A549 (cell line): ENCODE measurements around the gene POU2F3. TPM values are rescaled to one million over a fixed set of nuclear protein-coding genes. Genes with fewer than 3 reads are reported as not detected.

Experiments
- ATAC-seq, 2 experiments: fragments of 200-7000 bp in 1 of 2; fragments of >200 bp in 1 of 2; cut with Nextera tagmentation in 1 of 2; cut with Tn5 transposase in 1 of 2; 3 replicates each; pipeline versions ENCODE4 v1.8.0 to v1.9.1; 2018 to 2020; ENCODE audit warnings: mild to moderate bottlenecking in 1 of 2, moderate library complexity in 1 of 2
- CTCF ChIA-PET: fragments of 300-600 bp; sonication (Branson Sonifier 250); formaldehyde crosslinking; extraction: SDS; loops from one replicate; lab custom pipeline; 2021; ENCODE audit warnings: antibody characterized with exemption, inconsistent platforms; lab: Yijun Ruan, JAX
- POLR2A ChIA-PET: fragments of 350-600 bp; formaldehyde crosslinking; extraction: SDS; loops from one replicate; lab custom pipeline; 2021; ENCODE audit warnings: antibody characterized with exemption, inconsistent platforms; lab: Yijun Ruan, JAX
- DNase-seq, 2 experiments: peaks; one replicate each; pipeline versions ENCODE4 v3.0.0 to v3.0.0-alpha.2; 2011 to 2016; ENCODE audit warnings: low read depth in 1 of 2, low spot score in 1 of 2
- FAIRE-seq: peaks from 2 replicates; lab custom pipeline; 2011; peaks lifted over from hg19 to GRCh38; lab: Jason Lieb, UNC
- H3K27ac ChIP-seq, 2 experiments: fragments of >200 bp; sonication (Bioruptor Twin); formaldehyde crosslinking; 3 replicates each; pipeline ENCODE4 v1.5.1; 2016 to 2017
- H3K4me1 ChIP-seq: fragments of >200 bp; sonication (Bioruptor Twin); formaldehyde crosslinking; 3 replicates; pipeline ENCODE4 v1.6.1; 2016
- H3K4me2 ChIP-seq: fragments of >200 bp; sonication (Bioruptor Twin); formaldehyde crosslinking; 3 replicates; pipeline ENCODE4 v1.6.1; 2016
- H3K4me3 ChIP-seq: fragments of >200 bp; sonication (Bioruptor Twin); formaldehyde crosslinking; 3 replicates; pipeline ENCODE4 v1.5.1; 2016
- H3K9me3 ChIP-seq: fragments of >200 bp; sonication (Bioruptor Twin); formaldehyde crosslinking; 3 replicates; pipeline ENCODE4 v1.6.1; 2016
- ATOH8 ChIP-seq: fragments of 250-450 bp; sonication (Bioruptor Pico); IDR thresholded peaks from 2 replicates; pipeline ENCODE4 v1.5.0; 2020; ENCODE audit warnings: low read depth, mild to moderate bottlenecking, moderate library complexity
- CHD2 ChIP-seq: fragments of 150-350 bp; IDR thresholded peaks from 2 replicates; pipeline ENCODE4 v1.6.1; 2014; ENCODE audit warnings: low read length; ENCODE audit not compliant: partially characterized antibody
- CHD4 ChIP-seq: fragments of 200-600 bp; sonication (generic); IDR thresholded peaks from 2 replicates; pipeline ENCODE4 v1.6.1; 2016; ENCODE audit warnings: antibody characterized with exemption, mild to moderate bottlenecking, borderline replicate concordance
- CTCF ChIP-seq: fragments of >200 bp; sonication (Bioruptor Twin); formaldehyde crosslinking; IDR thresholded peaks from 3 replicates; pipeline ENCODE4 v1.5.1; 2016
- FOSB ChIP-seq: fragments of 250-450 bp; sonication (Bioruptor Pico); IDR thresholded peaks from 2 replicates; pipeline ENCODE4 v1.5.0; 2020; ENCODE audit warnings: mild to moderate bottlenecking, moderate library complexity
- HES2 ChIP-seq: fragments of >200 bp; sonication (Bioruptor Twin); formaldehyde crosslinking; IDR thresholded peaks from 2 replicates; pipeline ENCODE4 v1.6.1; 2016
- HMGXB4 ChIP-seq: fragments of 250-450 bp; sonication (Bioruptor Pico); IDR thresholded peaks from 2 replicates; pipeline ENCODE4 v1.5.0; 2021; ENCODE audit warnings: mild to moderate bottlenecking, moderate library complexity, borderline replicate concordance
- HOXA7 ChIP-seq: fragments of 250-450 bp; sonication (Bioruptor Pico); IDR thresholded peaks from 2 replicates; pipeline ENCODE4 v1.5.0; 2020; ENCODE audit warnings: mild to moderate bottlenecking, moderate library complexity
- NPAS2 ChIP-seq: fragments of 250-450 bp; sonication (Bioruptor Pico); IDR thresholded peaks from 2 replicates; pipeline ENCODE4 v1.8.0; 2022; ENCODE audit warnings: mild to moderate bottlenecking, moderate library complexity, borderline replicate concordance
- POLR2AphosphoS2 ChIP-seq: conservative IDR thresholded peaks from 2 replicates; pipeline ENCODE4 v1.6.1; 2012; ENCODE audit warnings: low read length, improper control_type of control experiment, inconsistent platforms
- RARB ChIP-seq: fragments of 250-450 bp; sonication (Bioruptor Pico); IDR thresholded peaks from 2 replicates; pipeline ENCODE4 v1.8.0; 2021; ENCODE audit warnings: mild to moderate bottlenecking, moderate library complexity
- RNF2 ChIP-seq: fragments of 200-600 bp; sonication (generic); IDR thresholded peaks from 2 replicates; pipeline ENCODE4 v1.6.1; 2016; ENCODE audit warnings: low read depth, mild to moderate bottlenecking, antibody characterized with exemption, moderate library complexity, borderline replicate concordance
- SREBF2 ChIP-seq: fragments of 450-650 bp; IDR thresholded peaks from 2 replicates; pipeline ENCODE4 v1.6.1; 2014; ENCODE audit warnings: mild to moderate bottlenecking, moderate library complexity
- WGBS: methylation state at CpG from one replicate; pipeline ENCODE4 v1.1.6; 2017; ENCODE audit errors: missing lambda C conversion rate; 5-methylcytosine and 5-hydroxymethylcytosine counted together
- polyA plus RNA-seq, 4 experiments: library from polyadenylated mRNA; depleted of rRNA in 3 of 4; stranded (reverse); fragments of >200 nt; fragmentation: RNase III in 1 of 4; extraction: RNeasy Plus Mini Kit Qiagen cat#74134 plus additional on column Dnase treatment in 1 of 4; gene quantifications; 2 replicates in 3 of 4; 3 replicates in 1 of 4; pipeline ENCODE4 v1.2.3, GENCODE V29; 2011 to 2017

The POU2F3 gene
- polyA plus RNA-seq, 2 of the 4 experiments (the other 2 are of a cell fraction): not detected

DNA sequence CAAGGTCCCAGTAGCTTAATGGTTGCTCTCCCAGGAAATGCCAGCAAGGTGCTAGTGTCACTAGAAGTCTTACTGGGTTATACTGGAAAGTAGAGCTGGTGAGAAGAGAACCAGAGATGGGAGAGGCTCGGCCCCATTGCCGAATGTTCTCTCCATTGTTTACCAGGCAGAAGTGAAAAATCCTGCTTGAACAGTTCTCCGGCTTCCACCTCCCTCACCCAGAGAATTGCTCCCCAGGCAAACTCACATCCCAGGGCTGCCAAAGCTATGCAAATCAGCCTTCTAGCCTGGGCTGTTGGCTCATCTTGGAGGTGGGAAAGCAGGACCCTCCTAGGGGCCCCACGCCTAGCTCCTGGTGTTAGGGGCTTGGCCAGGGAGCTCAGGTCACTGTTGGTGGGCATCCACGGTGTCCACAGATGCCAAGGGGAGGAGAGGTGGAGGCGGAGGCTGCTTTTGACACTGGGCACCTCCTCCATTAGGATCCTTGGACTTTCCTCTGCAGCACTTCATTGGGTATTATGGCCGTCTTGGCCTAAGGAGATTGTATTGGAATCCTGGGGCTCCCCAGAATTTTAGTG, 20.1 kb downstream of the POU2F3 start:
- FAIRE-seq: no peak
- ChIA-PET CTCF (interaction anchor here (1.5 to 1.6 kb wide), 2 partner anchors 15 to 40 kb away, joined by 3 to 4 read pairs; no protein-coding TSS in a partner anchor), POLR2A (no interaction called here)

GRCh38 chr11:120260616-120261015, 20.7 kb downstream of the POU2F3 start:
- no peaks in the 10 kb centered on the region for H3K9me3 ChIP-seq
- TF ChIP-seq FOSB (CRISPR knock-in tag) (no peak), SREBF2 (no peak), CHD4 (no peak)
- TF ChIP-seq, all 56 proteins: peak for 0
- H3K4me2 ChIP-seq: no peak overlapping the region
- H3K4me1 ChIP-seq: no peaks in the 10 kb centered on the region
- DNase-seq (no peak), FAIRE-seq (no peak), ATAC-seq (no peak)
- ChIA-PET CTCF (interaction anchor here (1.6 kb wide), 1 partner anchor 39 kb away, joined by 4 read pairs; no protein-coding TSS in a partner anchor), POLR2A (no interaction called here)
- no peak overlapping the region for H3K4me3 ChIP-seq
- WGBS: 41% methylated on average over 5 of the region's 7 CpGs
- no peak overlapping the region for H3K27ac ChIP-seq

More for the DNA sequence above, 20.1 kb downstream of the POU2F3 start:
- H3K4me2 ChIP-seq: no peak overlapping the region
- no peaks in the 10 kb centered on the region for H3K9me3 ChIP-seq
- H3K27ac ChIP-seq: no peak overlapping the region
- no peak overlapping the region for H3K4me3 ChIP-seq
- TF ChIP-seq HMGXB4 (CRISPR knock-in tag): no peak
- no peak for TF ChIP-seq ATOH8 (CRISPR knock-in tag)
- TF ChIP-seq CHD2: no peak
- no peak for TF ChIP-seq CTCF
- TF ChIP-seq, all 56 proteins: peak for 0
- WGBS: 38% methylated on average over 7 of the region's 7 CpGs
- DNase-seq (no peak), ATAC-seq (no peak)
- H3K4me1 ChIP-seq: no peaks in the 10 kb centered on the region

DNA sequence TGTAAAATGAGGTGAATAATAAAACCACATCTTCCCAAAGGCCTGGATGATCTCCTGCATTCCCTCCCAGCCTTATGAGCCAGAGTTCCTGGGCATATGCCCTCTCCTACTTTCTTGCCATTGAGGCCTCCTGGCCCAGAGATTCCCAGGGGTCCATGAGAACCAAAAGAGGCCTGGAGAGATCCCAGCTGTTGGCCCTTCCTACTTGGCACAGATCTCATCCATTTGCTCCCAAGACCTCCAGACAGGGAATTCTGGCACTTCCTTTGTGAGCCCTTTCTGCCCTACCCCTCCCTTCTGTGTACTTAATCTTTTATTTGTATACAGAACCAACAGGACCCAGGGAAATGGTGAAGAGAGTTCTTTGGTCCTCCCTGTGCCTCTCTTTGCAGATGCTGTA, 21.4 kb downstream of the POU2F3 start:
- no peak overlapping the region for H3K27ac ChIP-seq
- no peak overlapping the region for H3K4me2 ChIP-seq
- no peak for ATAC-seq
- POLR2A ChIA-PET: no interaction called here
- DNase-seq: no peak
- TF ChIP-seq POLR2AphosphoS2 (no peak), HOXA7 (no peak), HES2 (no peak), HMGXB4 (CRISPR knock-in tag) (no peak)
- H3K9me3 ChIP-seq: no peaks in the 10 kb centered on the region
- H3K4me3 ChIP-seq: no peak overlapping the region
- H3K4me1 ChIP-seq: no peaks in the 10 kb centered on the region
- CTCF ChIA-PET: no interaction called here
- no peak for FAIRE-seq

DNA sequence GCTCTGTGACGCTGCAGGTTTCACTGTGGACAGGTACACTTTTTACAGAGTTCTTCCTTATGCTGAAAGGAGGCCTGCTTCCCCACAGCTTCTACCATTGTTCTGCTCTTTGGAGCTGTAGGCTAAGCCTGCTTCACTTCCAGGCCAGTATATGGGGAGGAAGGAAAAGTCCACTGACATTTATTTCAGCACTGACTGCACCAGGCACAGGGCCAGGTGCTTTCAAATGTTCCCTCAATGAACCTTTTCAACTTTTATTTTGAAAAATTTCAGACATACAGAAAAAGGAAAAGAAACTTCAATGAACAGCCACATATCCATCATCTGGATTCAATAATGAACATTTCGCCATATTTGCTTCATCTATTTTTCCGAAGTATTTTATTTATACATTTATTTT, 22.0 kb downstream of the POU2F3 start:
- ChIA-PET CTCF (no interaction called here), POLR2A (no interaction called here)
- no peaks in the 10 kb centered on the region for H3K4me1 ChIP-seq
- TF ChIP-seq RARB (CRISPR knock-in tag) (no peak), SREBF2 (no peak), FOSB (CRISPR knock-in tag) (no peak), NPAS2 (CRISPR knock-in tag) (no peak), RNF2 (no peak)
- no peak overlapping the region for H3K27ac ChIP-seq
- no peak for FAIRE-seq
- 75% methylated on average over 3 of the region's 3 CpGs for WGBS
- H3K9me3 ChIP-seq: no peaks in the 10 kb centered on the region
- H3K4me3 ChIP-seq: no peak overlapping the region
- no peak for ATAC-seq
- no peak for DNase-seq
- H3K4me2 ChIP-seq: no peak overlapping the region
